Activated naive CD4-positive, alpha-beta T cell treated with anti-CD3 and anti-CD28 coated beads for 36 hours (primary cell): ENCODE data around the gene IL1RAPL2. TPM values are rescaled to one million over a fixed set of nuclear protein-coding genes. Genes with fewer than 3 reads are reported as not detected.
"Not testable (repeated sequence)": the region's sequence is repeated elsewhere in the genome, so short reads cannot be mapped to it uniquely, and the experiment has no call there.

ENCODE experiments used
- CTCF ChIA-PET: fragments of 350-600 bp; sonication (Branson Sonifier 250); formaldehyde crosslinking; loops from one replicate; lab custom pipeline; 2021; ENCODE audit warnings: antibody characterized with exemption; lab: Charles Lee
- DNase-seq: peaks from one replicate; pipeline ENCODE4 v3.0.0-alpha.2; 2020
- H3K27ac Mint-ChIP-seq: one replicate; pipeline ENCODE4 v1.8.0; 2021; ENCODE audit warnings: mild to moderate bottlenecking, mixed read lengths
- H3K27me3 Mint-ChIP-seq: one replicate; pipeline ENCODE4 v1.8.0; 2021; ENCODE audit warnings: low read depth, mixed read lengths
- H3K36me3 Mint-ChIP-seq: one replicate; pipeline ENCODE4 v1.8.0; 2021; ENCODE audit warnings: low read depth, mixed read lengths
- H3K4me1 Mint-ChIP-seq: one replicate; pipeline ENCODE4 v1.8.0; 2021; ENCODE audit warnings: low read depth, mixed read lengths
- H3K4me3 Mint-ChIP-seq: one replicate; pipeline ENCODE4 v1.8.0; 2021; ENCODE audit warnings: mild to moderate bottlenecking, moderate library complexity, mixed read lengths
- H3K9me3 Mint-ChIP-seq: one replicate; pipeline ENCODE4 v1.8.0; 2021; ENCODE audit warnings: mixed read lengths
- intact Hi-C: fragments of 100-400 bp; cut with micrococcal nuclease; formaldehyde crosslinking; loops from one replicate; pipeline ENCODE4 v1.15.1; 2023
- total RNA-seq, 2 experiments: library from RNA; stranded (reverse); gene quantifications; one replicate each; pipeline ENCODE4 v1.2.3, GENCODE V29; 2021

Gene IL1RAPL2
- total RNA-seq, 2 experiments from 2014 or later = not detected

GRCh38 chrX:104988038-104988437 lies 422.0 kb downstream of the IL1RAPL2 start:
- no peaks in the 10 kb centered on the region for H3K27me3 Mint-ChIP-seq
- no peaks in the 10 kb centered on the region for H3K36me3 Mint-ChIP-seq
- CTCF ChIA-PET = interaction anchor here (0.6 kb wide), 1 partner anchor 19 kb away, joined by 4 read pairs; no protein-coding TSS in a partner anchor
- H3K27ac Mint-ChIP-seq = no peak overlapping the region
- no peaks in the 10 kb centered on the region for H3K9me3 Mint-ChIP-seq
- intact Hi-C loops = no loop called here
- H3K4me1 Mint-ChIP-seq = no peaks in the 10 kb centered on the region
- DNase-seq = no peak
- no peak overlapping the region for H3K4me3 Mint-ChIP-seq

GRCh38 chrX:104995546-104995945 lies 429.5 kb downstream of the IL1RAPL2 start:
- Mint-ChIP-seq H3K4me3 (no peak overlapping the region), H3K36me3 (no peaks in the 10 kb centered on the region), H3K27me3 (no peaks in the 10 kb centered on the region), H3K27ac (no peak overlapping the region), H3K9me3 (no peaks in the 10 kb centered on the region), H3K4me1 (no peaks in the 10 kb centered on the region)
- CTCF ChIA-PET = no interaction called here
- intact Hi-C loops = no loop called here
- DNase-seq = no peak

- intact Hi-C loops = no loop called here
- CTCF ChIA-PET = no interaction called here
- no peak overlapping the region for H3K27ac Mint-ChIP-seq
- no peaks in the 10 kb centered on the region for H3K36me3 Mint-ChIP-seq
- no peak overlapping the region for H3K4me3 Mint-ChIP-seq
- no peaks in the 10 kb centered on the region for H3K4me1 Mint-ChIP-seq
- DNase-seq = no peak
- H3K9me3 Mint-ChIP-seq = peaks cover 4% of the 10 kb centered on the region
- no peaks in the 10 kb centered on the region for H3K27me3 Mint-ChIP-seq
Measured at GRCh38 chrX:105006103-105006502, 440.1 kb downstream of the IL1RAPL2 start.

- no peak for DNase-seq
- H3K4me1 Mint-ChIP-seq = no peaks in the 10 kb centered on the region
- H3K27me3 Mint-ChIP-seq = no peaks in the 10 kb centered on the region
- CTCF ChIA-PET = no interaction called here
- no peaks in the 10 kb centered on the region for H3K36me3 Mint-ChIP-seq
- intact Hi-C loops = no loop called here
- peaks cover 3% of the 10 kb centered on the region for H3K9me3 Mint-ChIP-seq
- H3K4me3 Mint-ChIP-seq = no peak overlapping the region
- no peak overlapping the region for H3K27ac Mint-ChIP-seq
Measured at GRCh38 chrX:105006996-105007395, 441.0 kb downstream of the IL1RAPL2 start.

GRCh38 chrX:105013719-105014118 lies 447.7 kb downstream of the IL1RAPL2 start:
- DNase-seq = no peak
- Mint-ChIP-seq H3K9me3 (peaks cover 2% of the 10 kb centered on the region), H3K27me3 (no peaks in the 10 kb centered on the region), H3K4me3 (no peak overlapping the region), H3K36me3 (no peaks in the 10 kb centered on the region), H3K4me1 (no peaks in the 10 kb centered on the region), H3K27ac (no peak overlapping the region)
- CTCF ChIA-PET = no interaction called here
- intact Hi-C loops = no loop called here

GRCh38 chrX:105017641-105018040 lies 451.6 kb downstream of the IL1RAPL2 start:
- CTCF ChIA-PET = no interaction called here
- no peaks in the 10 kb centered on the region for H3K27me3 Mint-ChIP-seq
- DNase-seq = no peak
- intact Hi-C loops = no loop called here
- H3K9me3 Mint-ChIP-seq = no peaks in the 10 kb centered on the region
- H3K36me3 Mint-ChIP-seq = no peaks in the 10 kb centered on the region
- H3K4me1 Mint-ChIP-seq = no peaks in the 10 kb centered on the region
- H3K27ac Mint-ChIP-seq = no peak overlapping the region
- no peak overlapping the region for H3K4me3 Mint-ChIP-seq

GRCh38 chrX:105018865-105019264 lies 452.9 kb downstream of the IL1RAPL2 start:
- Mint-ChIP-seq H3K9me3 (no peaks in the 10 kb centered on the region), H3K4me3 (no peak overlapping the region), H3K27me3 (no peaks in the 10 kb centered on the region), H3K27ac (no peak overlapping the region), H3K36me3 (no peaks in the 10 kb centered on the region), H3K4me1 (no peaks in the 10 kb centered on the region)
- CTCF ChIA-PET = no interaction called here
- intact Hi-C loops = no loop called here
- DNase-seq = no peak

- intact Hi-C loops, H3K4me3 Mint-ChIP-seq, CTCF ChIA-PET, H3K9me3 Mint-ChIP-seq, H3K4me1 Mint-ChIP-seq, H3K27ac Mint-ChIP-seq, H3K36me3 Mint-ChIP-seq, H3K27me3 Mint-ChIP-seq, DNase-seq: not testable (repeated sequence)
Measured at GRCh38 chrX:105028962-105029361, 463.0 kb downstream of the IL1RAPL2 start.

GRCh38 chrX:105038672-105039328 lies 472.8 kb downstream of the IL1RAPL2 start:
- no peaks in the 10 kb centered on the region for H3K4me1 Mint-ChIP-seq
- intact Hi-C loops = no loop called here
- H3K4me3 Mint-ChIP-seq = no peak overlapping the region
- CTCF ChIA-PET = no interaction called here
- DNase-seq = no peak
- no peak overlapping the region for H3K27ac Mint-ChIP-seq
- H3K27me3 Mint-ChIP-seq = no peaks in the 10 kb centered on the region
- H3K36me3 Mint-ChIP-seq = no peaks in the 10 kb centered on the region
- peaks cover under 1% of the 10 kb centered on the region for H3K9me3 Mint-ChIP-seq

- intact Hi-C loops = no loop called here
- Mint-ChIP-seq H3K4me3 (no peak overlapping the region), H3K36me3 (no peaks in the 10 kb centered on the region), H3K27me3 (no peaks in the 10 kb centered on the region), H3K9me3 (no peaks in the 10 kb centered on the region), H3K4me1 (no peaks in the 10 kb centered on the region), H3K27ac (no peak overlapping the region)
- DNase-seq = no peak
- CTCF ChIA-PET = no interaction called here
Measured at GRCh38 chrX:105050921-105051320, 484.9 kb downstream of the IL1RAPL2 start.

GRCh38 chrX:105051364-105051763 lies 485.4 kb downstream of the IL1RAPL2 start:
- Mint-ChIP-seq H3K9me3 (no peaks in the 10 kb centered on the region), H3K4me3 (no peak overlapping the region), H3K27ac (no peak overlapping the region), H3K27me3 (no peaks in the 10 kb centered on the region), H3K36me3 (no peaks in the 10 kb centered on the region), H3K4me1 (no peaks in the 10 kb centered on the region)
- no peak for DNase-seq
- CTCF ChIA-PET = no interaction called here
- intact Hi-C loops = no loop called here

- Mint-ChIP-seq H3K4me3 (no peak overlapping the region), H3K36me3 (no peaks in the 10 kb centered on the region), H3K27ac (no peak overlapping the region), H3K27me3 (no peaks in the 10 kb centered on the region), H3K4me1 (no peaks in the 10 kb centered on the region), H3K9me3 (no peaks in the 10 kb centered on the region)
- intact Hi-C loops = no loop called here
- CTCF ChIA-PET = no interaction called here
- no peak for DNase-seq
Measured at GRCh38 chrX:105052926-105053325, 486.9 kb downstream of the IL1RAPL2 start.

GRCh38 chrX:105063743-105064142 lies 497.7 kb downstream of the IL1RAPL2 start:
- no peak for DNase-seq
- CTCF ChIA-PET = no interaction called here
- Mint-ChIP-seq H3K27me3 (peaks cover 3% of the 10 kb centered on the region), H3K4me1 (no peaks in the 10 kb centered on the region), H3K4me3 (no peak overlapping the region), H3K9me3 (no peaks in the 10 kb centered on the region), H3K27ac (no peak overlapping the region), H3K36me3 (no peaks in the 10 kb centered on the region)
- intact Hi-C loops = no loop called here
